ENCODE results near the gene MOCS3.

MOCS3 gene

GRCh38 chr20:50957276-50957675, 1.3 kb upstream of the MOCS3 start:
- H3K27ac ChIP-seq: peak overlapping the region; percentile 81

GRCh38 chr20:50957798-50958614, 612 bp upstream of the MOCS3 start, which contains the start of gene DPM1:
TSS of gene DPM1 (minus strand) at chr20:50958532. CDS start at chr20:50958523, 9 bp downstream.
- peak within 1 kb of the TSS; percentile 81 for H3K27ac ChIP-seq
- TF ChIP-seq ZFX (IDR thresholded peaks at IDR 0.05): no peak
- TF ChIP-seq CTCF (conservative IDR thresholded peaks at IDR 0.05): no peak

More at GRCh38 chr20:50957276-50957675, 1.3 kb upstream of the MOCS3 start:
- TF ChIP-seq ZFX (IDR thresholded peaks at IDR 0.05) (no peak), CTCF (conservative IDR thresholded peaks at IDR 0.05) (no peak)

GRCh38 chr20:50959543-50960126, 1.0 kb downstream of the MOCS3 start:
- TF ChIP-seq ZFX (IDR thresholded peaks at IDR 0.05): no peak
- TF ChIP-seq CTCF (conservative IDR thresholded peaks at IDR 0.05): no peak
- peak overlapping the region; percentile 81; the same call in 1 of the 2 replicates for H3K27ac ChIP-seq

GRCh38 chr20:50967586-50967985, 9.0 kb downstream of the MOCS3 start:
- TF ChIP-seq ZFX (IDR thresholded peaks at IDR 0.05) (no peak), CTCF (conservative IDR thresholded peaks at IDR 0.05) (no peak)
- H3K27ac ChIP-seq: no peak overlapping the region

GRCh38 chr20:50968289-50968688, 9.7 kb downstream of the MOCS3 start:
- TF ChIP-seq ZFX (IDR thresholded peaks at IDR 0.05) (no peak), CTCF (conservative IDR thresholded peaks at IDR 0.05) (no peak)
- no peak overlapping the region for H3K27ac ChIP-seq

- no peak for TF ChIP-seq ZFX (IDR thresholded peaks at IDR 0.05)
- no peak for TF ChIP-seq CTCF (conservative IDR thresholded peaks at IDR 0.05)
These were observed 10.8 kb downstream of the MOCS3 start for GRCh38 chr20:50969435-50969834.

GRCh38 chr20:50969912-50970311, 11.3 kb downstream of the MOCS3 start:
- TF ChIP-seq CTCF (conservative IDR thresholded peaks at IDR 0.05) (no peak), ZFX (IDR thresholded peaks at IDR 0.05) (no peak)
- no peak overlapping the region for H3K27ac ChIP-seq

More at GRCh38 chr20:50969435-50969834, 10.8 kb downstream of the MOCS3 start:
- H3K27ac ChIP-seq: no peak overlapping the region
